ENCODE results near the gene CEP55.

The CEP55 gene

DNA sequence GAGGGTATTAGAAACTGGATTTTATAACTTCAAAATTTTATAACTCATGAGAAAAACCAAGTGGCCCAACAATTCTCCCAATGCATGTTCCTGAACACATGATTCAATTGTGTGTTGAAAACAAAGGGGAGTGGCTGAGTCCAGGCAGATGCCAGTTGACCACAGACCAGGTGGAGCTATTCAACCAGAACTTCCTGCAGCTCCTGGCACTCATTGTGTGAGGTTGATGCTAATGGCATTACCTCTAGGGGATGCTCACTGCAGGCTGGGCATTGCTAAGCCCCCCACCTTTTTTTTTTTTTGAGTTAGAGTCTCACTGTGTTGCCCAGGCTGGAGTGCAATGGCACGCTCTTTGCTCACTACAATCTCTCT, 34.6 kb upstream of the CEP55 start:
- Histone ChIP-seq H3K4me2 (no peak overlapping the region), H3K79me2 (ENCODE audit: insufficient read depth, low read depth) (no peaks in the 10 kb centered on the region), H3K27ac (no peak overlapping the region), H2AFZ (ENCODE audit: low read depth) (no peak overlapping the region), H3K4me3 (IDR thresholded peaks at IDR 0.05; ENCODE audit: insufficient read depth, low read depth, low read length) (no peak overlapping the region), H3K36me3 (ENCODE audit: insufficient read depth) (no peaks in the 10 kb centered on the region), H3K9ac (no peak overlapping the region), H3K4me1 (ENCODE audit: low read depth, poor library complexity, severe bottlenecking) (peaks cover 2% of the 10 kb centered on the region), H4K20me1 (ENCODE audit: insufficient read depth) (no peaks in the 10 kb centered on the region), H3K27me3 (ENCODE audit: insufficient read depth, low read depth) (no peaks in the 10 kb centered on the region)
- no peak for TF ChIP-seq CTCF (conservative IDR thresholded peaks at IDR 0.05; ENCODE audit: low read depth, low read length)

DNA sequence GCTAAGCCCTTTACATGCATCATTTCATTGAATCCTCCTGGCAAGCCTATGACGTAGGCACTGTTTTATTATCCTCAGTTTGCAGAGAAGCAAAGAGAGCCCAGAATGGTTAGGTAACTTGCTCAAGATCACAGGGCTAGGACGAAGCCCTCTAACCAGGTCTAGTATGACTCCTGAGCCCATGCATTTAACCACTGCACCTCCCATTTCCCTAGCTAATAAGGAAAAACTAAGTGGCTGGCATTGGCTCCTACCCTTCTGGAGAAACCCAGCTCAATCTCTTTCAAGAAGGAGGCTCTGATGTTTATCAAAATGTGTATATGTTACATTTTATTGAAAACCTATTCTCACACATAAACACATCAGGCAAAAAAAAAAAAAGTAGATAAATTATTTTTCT, 34.0 kb upstream of the CEP55 start:
- H3K79me2 ChIP-seq (ENCODE audit: insufficient read depth, low read depth) = no peaks in the 10 kb centered on the region
- H3K36me3 ChIP-seq (ENCODE audit: insufficient read depth) = no peaks in the 10 kb centered on the region
- no peaks in the 10 kb centered on the region for H3K27me3 ChIP-seq (ENCODE audit: insufficient read depth, low read depth)
- TF ChIP-seq CTCF (conservative IDR thresholded peaks at IDR 0.05; ENCODE audit: low read depth, low read length) = no peak
- no peak overlapping the region for H3K4me3 ChIP-seq (IDR thresholded peaks at IDR 0.05; ENCODE audit: insufficient read depth, low read depth, low read length)
- H3K9ac ChIP-seq = no peak overlapping the region
- no peak overlapping the region for H3K27ac ChIP-seq
- peaks cover 2% of the 10 kb centered on the region for H3K4me1 ChIP-seq (ENCODE audit: low read depth, poor library complexity, severe bottlenecking)
- H3K4me2 ChIP-seq = no peak overlapping the region
- no peak overlapping the region for H2AFZ ChIP-seq (ENCODE audit: low read depth)
- no peaks in the 10 kb centered on the region for H4K20me1 ChIP-seq (ENCODE audit: insufficient read depth)

DNA sequence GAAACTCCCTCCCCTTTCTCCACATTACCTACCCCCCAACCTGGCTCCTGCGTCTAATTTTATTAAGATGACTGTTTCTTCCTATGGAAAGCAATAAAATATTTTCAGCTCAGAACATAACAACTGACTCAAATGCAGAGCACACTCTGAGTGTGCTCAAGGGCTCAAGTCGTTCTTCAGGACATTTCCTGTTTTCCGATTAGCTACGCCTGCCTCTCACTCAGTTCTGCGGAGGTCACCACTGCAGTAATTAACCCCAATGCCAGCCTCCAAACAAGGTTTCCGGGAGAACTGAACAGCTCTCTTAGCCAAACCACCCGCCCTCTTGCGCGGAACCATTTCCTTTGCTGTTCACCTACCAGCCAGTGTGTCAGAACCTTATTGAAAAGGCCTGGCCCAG, 33.5 kb upstream of the CEP55 start:
- Histone ChIP-seq H4K20me1 (ENCODE audit: insufficient read depth) (no peaks in the 10 kb centered on the region), H3K4me3 (IDR thresholded peaks at IDR 0.05; ENCODE audit: insufficient read depth, low read depth, low read length) (no peak overlapping the region), H2AFZ (ENCODE audit: low read depth) (no peak overlapping the region), H3K79me2 (ENCODE audit: insufficient read depth, low read depth) (no peaks in the 10 kb centered on the region), H3K4me2 (no peak overlapping the region), H3K36me3 (ENCODE audit: insufficient read depth) (no peaks in the 10 kb centered on the region), H3K9ac (no peak overlapping the region), H3K27me3 (ENCODE audit: insufficient read depth, low read depth) (no peaks in the 10 kb centered on the region), H3K4me1 (ENCODE audit: low read depth, poor library complexity, severe bottlenecking) (peaks cover 2% of the 10 kb centered on the region), H3K27ac (no peak overlapping the region)
- no peak for TF ChIP-seq CTCF (conservative IDR thresholded peaks at IDR 0.05; ENCODE audit: low read depth, low read length)

GRCh38 chr10:93463723-93464476, 32.5 kb upstream of the CEP55 start:
- no peaks in the 10 kb centered on the region for H3K36me3 ChIP-seq (ENCODE audit: insufficient read depth)
- H3K27ac ChIP-seq = no peak overlapping the region
- TF ChIP-seq CTCF (conservative IDR thresholded peaks at IDR 0.05; ENCODE audit: low read depth, low read length) = no peak
- H3K9ac ChIP-seq = no peak overlapping the region
- no peaks in the 10 kb centered on the region for H4K20me1 ChIP-seq (ENCODE audit: insufficient read depth)
- no peak overlapping the region for H2AFZ ChIP-seq (ENCODE audit: low read depth)
- peaks cover 2% of the 10 kb centered on the region for H3K4me1 ChIP-seq (ENCODE audit: low read depth, poor library complexity, severe bottlenecking)
- H3K79me2 ChIP-seq (ENCODE audit: insufficient read depth, low read depth) = no peaks in the 10 kb centered on the region
- H3K27me3 ChIP-seq (ENCODE audit: insufficient read depth, low read depth) = no peaks in the 10 kb centered on the region
- H3K4me2 ChIP-seq = no peak overlapping the region
- H3K4me3 ChIP-seq (IDR thresholded peaks at IDR 0.05; ENCODE audit: insufficient read depth, low read depth, low read length) = no peak overlapping the region
